IMR-90 (cell line): ENCODE results near the gene SPTSSB. TPM values are rescaled to one million over a fixed set of nuclear protein-coding genes. Genes with fewer than 3 reads are reported as not detected.

ENCODE experiments used
- ATAC-seq: fragments of 200-7000 bp; cut with Tn5 transposase; 2 replicates; pipeline ENCODE4 v1.9.1; 2020; ENCODE audit warnings: low read depth, mild to moderate bottlenecking, moderate library complexity
- BruUV-seq: library from RNA; stranded (reverse); fragments of 400-500 nt; replicated peaks from 2 replicates; lab custom pipeline; 2021; lab: Mats Ljungman, UMichigan
- CTCF ChIA-PET: fragments of 300-600 bp; formaldehyde crosslinking; extraction: SDS; loops from one replicate; lab custom pipeline; 2021; ENCODE audit warnings: antibody characterized with exemption; lab: Yijun Ruan, JAX
- POLR2A ChIA-PET: fragments of 300-600 bp; sonication (Branson Sonifier 250); formaldehyde crosslinking; loops from one replicate; lab custom pipeline; 2022; ENCODE audit warnings: antibody characterized with exemption; ENCODE audit not compliant: unreplicated experiment; lab: Charles Lee
- DNase-seq: peaks from one replicate; pipeline ENCODE4 v3.0.0; 2013
- H2AFZ ChIP-seq: replicated peaks from 2 replicates; pipeline ENCODE3; 2013; ENCODE audit warnings: low read length, mild to moderate bottlenecking; ENCODE audit not compliant: poor library complexity
- H2AK5ac ChIP-seq: 2 replicates; pipeline ENCODE4 v1.6.1; 2013; ENCODE audit warnings: low read depth, low read length, inconsistent platforms
- H2AK9ac ChIP-seq: replicated peaks from 2 replicates; pipeline ENCODE3; 2013; ENCODE audit warnings: mild to moderate bottlenecking, low read depth, low read length, moderate library complexity; ENCODE audit not compliant: poor library complexity
- H2BK120ac ChIP-seq: 2 replicates; pipeline ENCODE4 v1.6.1; 2013; ENCODE audit warnings: low read depth, low read length, inconsistent platforms
- H2BK15ac ChIP-seq: 3 replicates; pipeline ENCODE4 v1.6.1; 2013; ENCODE audit warnings: low read depth, low read length, inconsistent platforms
- H2BK20ac ChIP-seq: 2 replicates; pipeline ENCODE4 v1.6.1; 2013; ENCODE audit warnings: low read depth, mild to moderate bottlenecking, inconsistent platforms, low read length, moderate library complexity
- H2BK5ac ChIP-seq: 2 replicates; pipeline ENCODE4 v1.6.1; 2013; ENCODE audit warnings: mild to moderate bottlenecking, low read depth, low read length, inconsistent platforms; ENCODE audit not compliant: poor library complexity, severe bottlenecking
- H3K14ac ChIP-seq: replicated peaks from 2 replicates; pipeline ENCODE4 v1.6.1; 2013; ENCODE audit warnings: low read depth, low read length, inconsistent platforms
- H3K18ac ChIP-seq: 2 replicates; pipeline ENCODE4 v1.6.1; 2013; ENCODE audit warnings: low read depth, low read length, control low read depth
- H3K23ac ChIP-seq: 2 replicates; pipeline ENCODE4 v1.6.1; 2013; ENCODE audit warnings: low read depth, low read length, inconsistent platforms
- H3K27ac ChIP-seq: 2 replicates; pipeline ENCODE4 v1.5.1; 2013; ENCODE audit warnings: mild to moderate bottlenecking, control low read depth, low read length; ENCODE audit not compliant: insufficient read depth
- H3K27me3 ChIP-seq: 2 replicates; pipeline ENCODE4 v1.6.1; 2013; ENCODE audit warnings: low read length; ENCODE audit not compliant: control insufficient read depth, insufficient read depth
- H3K36me3 ChIP-seq: 2 replicates; pipeline ENCODE4 v1.6.1; 2013; ENCODE audit warnings: low read length, mixed read lengths; ENCODE audit not compliant: control insufficient read depth, insufficient read depth
- H3K4ac ChIP-seq: 2 replicates; pipeline ENCODE4 v1.6.1; 2013; ENCODE audit warnings: low read depth, low read length, inconsistent platforms
- H3K4me1 ChIP-seq: 2 replicates; pipeline ENCODE4 v1.6.1; 2013; ENCODE audit warnings: low read length, mixed read lengths; ENCODE audit not compliant: control insufficient read depth, insufficient read depth
- H3K4me2 ChIP-seq: 2 replicates; pipeline ENCODE4 v1.6.1; 2013; ENCODE audit warnings: low read depth, mild to moderate bottlenecking, control low read depth, low read length, moderate library complexity
- H3K4me3 ChIP-seq: 2 replicates; pipeline ENCODE4 v1.5.1; 2013; ENCODE audit warnings: low read depth, mild to moderate bottlenecking, control low read depth, low read length, moderate library complexity; ENCODE audit not compliant: insufficient read depth
- H3K56ac ChIP-seq: 2 replicates; pipeline ENCODE4 v1.6.1; 2013; ENCODE audit warnings: low read length, inconsistent platforms; ENCODE audit not compliant: insufficient read depth; ENCODE audit errors: extremely low read depth
- H3K79me1 ChIP-seq, 2 experiments: 2 replicates each; pipeline ENCODE4 v1.6.1; 2013; ENCODE audit warnings: low read length in 2 of 2, inconsistent platforms in 1 of 2, low read depth in 1 of 2
- H3K9ac ChIP-seq: 2 replicates; pipeline ENCODE4 v1.6.1; 2013; ENCODE audit warnings: low read depth, low read length, control low read depth
- H3K9me1 ChIP-seq: 2 replicates; pipeline ENCODE4 v1.6.1; 2013; ENCODE audit warnings: low read length, inconsistent platforms; ENCODE audit not compliant: insufficient read depth
- H3K9me3 ChIP-seq: 2 replicates; pipeline ENCODE4 v1.6.1; 2013; ENCODE audit warnings: low read length; ENCODE audit not compliant: control insufficient read depth, insufficient read depth
- H4K20me1 ChIP-seq: 2 replicates; pipeline ENCODE4 v1.6.1; 2013; ENCODE audit warnings: low read length, inconsistent platforms; ENCODE audit not compliant: insufficient read depth
- H4K5ac ChIP-seq: 2 replicates; pipeline ENCODE4 v1.6.1; 2013; ENCODE audit warnings: mild to moderate bottlenecking, low read depth, low read length, control low read depth
- H4K8ac ChIP-seq, 2 experiments: 2 replicates each; pipeline ENCODE4 v1.6.1; 2013; ENCODE audit warnings: low read depth in 2 of 2, low read length in 2 of 2, control low read depth in 1 of 2, inconsistent platforms in 1 of 2
- H4K91ac ChIP-seq: 2 replicates; pipeline ENCODE4 v1.6.1; 2013; ENCODE audit warnings: low read depth, low read length, inconsistent platforms; ENCODE audit not compliant: insufficient read depth
- MXI1 ChIP-seq: IDR thresholded peaks from 2 replicates; pipeline ENCODE4 v1.6.1; 2012; ENCODE audit warnings: low read depth, mild to moderate bottlenecking, low read length, moderate library complexity, borderline replicate concordance
- WGBS, 2 experiments: methylation state at CpG; one replicate each; pipeline versions ENCODE4 v1.1.5 to v1.1.7; 2013; ENCODE audit warnings: missing lambda C conversion rate in 2 of 2; ENCODE audit not compliant: insufficient read length in 1 of 2; ENCODE audit errors: extremely low coverage in 2 of 2; 5-methylcytosine and 5-hydroxymethylcytosine counted together
- dilution Hi-C: fragments of 300-500 bp; cut with HindIII; formaldehyde crosslinking; loops from one replicate; pipeline ENCODE4 v1.14.3; 2018; ENCODE audit warnings: low sequenced_read_pairs; ENCODE audit not compliant: unreplicated experiment
- in situ Hi-C: fragments of 300-500 bp; cut with MboI; formaldehyde crosslinking; loops from 3 replicates; pipeline ENCODE4 v1.14.3; 2019; ENCODE audit warnings: low sequenced_read_pairs, inconsistent platforms, mixed read lengths
- intact Hi-C: fragments of 100-400 bp; cut with micrococcal nuclease; formaldehyde crosslinking; loops from 2 replicates; pipeline ENCODE4 v1.10.0; 2022
- polyA plus RNA-seq, 3 experiments: library from polyadenylated mRNA; depleted of rRNA; stranded (reverse); fragments of >200 nt; gene quantifications; 2 replicates each; pipeline ENCODE4 v1.2.3, GENCODE V29; 2012; ENCODE audit warnings: low replicate concordance in 1 of 3
- total RNA-seq: library from RNA; depleted of rRNA; stranded (reverse); fragments of >200 nt; gene quantifications from 2 replicates; pipeline ENCODE4 v1.2.3, GENCODE V29; 2012

Gene SPTSSB
- total and polyA plus RNA-seq, 2 of the 4 experiments (the other 2 are of a cell fraction) = not detected

DNA sequence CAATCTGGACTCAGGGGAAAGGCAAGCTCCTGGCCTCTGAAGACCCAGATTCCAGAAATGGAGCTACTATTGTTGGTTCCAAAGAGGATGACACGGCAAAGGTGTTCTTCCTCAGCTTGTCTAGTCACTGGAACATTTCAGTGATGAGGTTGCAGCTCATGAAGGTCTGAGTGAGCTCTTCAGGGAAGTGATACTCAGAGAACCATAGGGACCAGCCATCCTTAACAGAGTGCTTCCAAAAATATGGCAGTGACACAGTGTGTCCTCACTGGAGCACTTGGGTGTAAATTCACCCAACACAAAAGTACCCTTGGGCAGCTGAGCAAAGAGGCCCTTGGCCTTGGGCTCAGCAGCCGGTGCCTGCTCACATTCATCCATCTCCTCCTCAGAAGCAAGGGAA is 46.3 kb downstream of the SPTSSB start:
- H3K14ac ChIP-seq = no peak overlapping the region

More for the DNA sequence above, 46.3 kb downstream of the SPTSSB start:
- DNase-seq (no peak), ATAC-seq (no peak)
- H3K4ac ChIP-seq = no peak overlapping the region
- no peak overlapping the region for H2BK15ac ChIP-seq
- no peak overlapping the region for H2AFZ ChIP-seq
- dilution Hi-C loops = no loop called here
- H4K91ac ChIP-seq = no peak overlapping the region
- no peaks in the 10 kb centered on the region for H3K79me1 ChIP-seq
- in situ Hi-C loops = no loop called here
- H2AK5ac ChIP-seq = no peak overlapping the region
- H3K23ac ChIP-seq = no peak overlapping the region
- H3K9ac ChIP-seq = no peak overlapping the region
- H3K27me3 ChIP-seq = no peaks in the 10 kb centered on the region
- no peak overlapping the region for H3K4me2 ChIP-seq
- H3K18ac ChIP-seq = no peak overlapping the region
- H2BK20ac ChIP-seq = no peak overlapping the region
- POLR2A ChIA-PET = no interaction called here
- no peak overlapping the region for H2AK9ac ChIP-seq
- WGBS, 2 experiments = no CpG with 5 or more reads among the region's 2 CpGs
- no peak overlapping the region for H3K4me3 ChIP-seq
- H3K56ac ChIP-seq = no peak overlapping the region
- intact Hi-C loops = no loop called here
- H2BK120ac ChIP-seq = no peak overlapping the region
- H3K9me3 ChIP-seq = no peaks in the 10 kb centered on the region
- CTCF ChIA-PET = no interaction called here
- no peaks in the 10 kb centered on the region for H4K20me1 ChIP-seq
- no peaks in the 10 kb centered on the region for H3K36me3 ChIP-seq
- no peak overlapping the region for H4K5ac ChIP-seq
- H2BK5ac ChIP-seq = no peak overlapping the region
- no peaks in the 10 kb centered on the region for H3K4me1 ChIP-seq
- no peaks in the 10 kb centered on the region for H3K9me1 ChIP-seq
- no TSS peak for BruUV-seq
- H3K27ac ChIP-seq = no peak overlapping the region
- H4K8ac ChIP-seq = no peak overlapping the region
- no peak for TF ChIP-seq MXI1
